Stimulated activated CD4-positive, alpha-beta T cell treated with anti-CD3 and anti-CD28 coated beads, Interleukin-4, amount 100 ng/mL, for 48 hours (primary cell): Measurements from ENCODE around the gene PLXND1.
"Not testable (repeated sequence)": the region's sequence is repeated elsewhere in the genome, so short reads cannot be mapped to it uniquely, and the experiment has no call there.

Experiments used
- DNase-seq, 2 donors: peaks; one replicate each; pipeline ENCODE4 v3.0.0-alpha.2; 2020; ENCODE audit warnings: low read depth in 2 of 2

PLXND1 gene, protein sequence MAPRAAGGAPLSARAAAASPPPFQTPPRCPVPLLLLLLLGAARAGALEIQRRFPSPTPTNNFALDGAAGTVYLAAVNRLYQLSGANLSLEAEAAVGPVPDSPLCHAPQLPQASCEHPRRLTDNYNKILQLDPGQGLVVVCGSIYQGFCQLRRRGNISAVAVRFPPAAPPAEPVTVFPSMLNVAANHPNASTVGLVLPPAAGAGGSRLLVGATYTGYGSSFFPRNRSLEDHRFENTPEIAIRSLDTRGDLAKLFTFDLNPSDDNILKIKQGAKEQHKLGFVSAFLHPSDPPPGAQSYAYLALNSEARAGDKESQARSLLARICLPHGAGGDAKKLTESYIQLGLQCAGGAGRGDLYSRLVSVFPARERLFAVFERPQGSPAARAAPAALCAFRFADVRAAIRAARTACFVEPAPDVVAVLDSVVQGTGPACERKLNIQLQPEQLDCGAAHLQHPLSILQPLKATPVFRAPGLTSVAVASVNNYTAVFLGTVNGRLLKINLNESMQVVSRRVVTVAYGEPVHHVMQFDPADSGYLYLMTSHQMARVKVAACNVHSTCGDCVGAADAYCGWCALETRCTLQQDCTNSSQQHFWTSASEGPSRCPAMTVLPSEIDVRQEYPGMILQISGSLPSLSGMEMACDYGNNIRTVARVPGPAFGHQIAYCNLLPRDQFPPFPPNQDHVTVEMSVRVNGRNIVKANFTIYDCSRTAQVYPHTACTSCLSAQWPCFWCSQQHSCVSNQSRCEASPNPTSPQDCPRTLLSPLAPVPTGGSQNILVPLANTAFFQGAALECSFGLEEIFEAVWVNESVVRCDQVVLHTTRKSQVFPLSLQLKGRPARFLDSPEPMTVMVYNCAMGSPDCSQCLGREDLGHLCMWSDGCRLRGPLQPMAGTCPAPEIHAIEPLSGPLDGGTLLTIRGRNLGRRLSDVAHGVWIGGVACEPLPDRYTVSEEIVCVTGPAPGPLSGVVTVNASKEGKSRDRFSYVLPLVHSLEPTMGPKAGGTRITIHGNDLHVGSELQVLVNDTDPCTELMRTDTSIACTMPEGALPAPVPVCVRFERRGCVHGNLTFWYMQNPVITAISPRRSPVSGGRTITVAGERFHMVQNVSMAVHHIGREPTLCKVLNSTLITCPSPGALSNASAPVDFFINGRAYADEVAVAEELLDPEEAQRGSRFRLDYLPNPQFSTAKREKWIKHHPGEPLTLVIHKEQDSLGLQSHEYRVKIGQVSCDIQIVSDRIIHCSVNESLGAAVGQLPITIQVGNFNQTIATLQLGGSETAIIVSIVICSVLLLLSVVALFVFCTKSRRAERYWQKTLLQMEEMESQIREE (N-terminal part only)

DNA sequence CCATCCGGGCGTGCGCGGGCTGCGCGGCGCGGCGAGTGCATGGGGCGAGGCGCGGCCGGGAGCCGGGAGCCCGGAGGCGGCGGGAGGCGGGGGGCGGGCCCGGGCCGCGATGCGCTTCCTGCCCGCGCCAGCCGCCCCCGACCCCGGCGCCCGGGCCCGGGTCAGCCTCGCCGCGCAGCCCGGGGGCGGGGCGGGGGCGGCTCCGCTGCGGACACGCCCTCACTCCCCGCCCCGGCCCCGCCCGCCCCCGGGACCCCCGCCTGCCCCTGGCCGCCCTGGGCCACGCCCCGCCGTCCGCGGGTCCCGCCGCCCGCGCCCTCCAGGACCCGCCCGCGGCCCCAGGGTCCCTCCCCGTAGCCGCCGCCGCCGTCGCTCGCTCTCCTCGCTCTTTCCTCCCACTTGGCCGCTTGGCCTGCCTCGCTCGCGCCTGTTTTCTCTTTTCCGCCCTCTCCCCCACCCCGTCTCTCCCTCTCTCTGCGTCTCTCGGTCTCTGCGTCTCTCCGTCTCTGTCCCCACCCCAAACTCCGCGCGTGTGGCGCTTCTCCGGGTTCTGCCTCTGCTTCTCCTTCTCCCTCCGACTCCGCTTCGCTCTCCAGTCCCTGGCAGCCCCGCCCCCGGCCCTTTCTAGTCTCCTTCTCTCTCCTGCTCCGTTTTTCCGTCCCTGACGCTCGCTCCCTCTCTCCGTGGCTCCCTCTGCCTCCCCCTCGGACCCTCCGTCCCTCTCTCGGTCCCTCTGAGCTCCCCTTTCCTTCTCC is at the start of gene PLXND1:
PLXND1 (minus strand) TSS at position 41 of the 755 bp plus-strand sequence; CDS start at position 4, 37 bp downstream.
- peak in 1 of 2 donors; percentile 7 for DNase-seq

DNA sequence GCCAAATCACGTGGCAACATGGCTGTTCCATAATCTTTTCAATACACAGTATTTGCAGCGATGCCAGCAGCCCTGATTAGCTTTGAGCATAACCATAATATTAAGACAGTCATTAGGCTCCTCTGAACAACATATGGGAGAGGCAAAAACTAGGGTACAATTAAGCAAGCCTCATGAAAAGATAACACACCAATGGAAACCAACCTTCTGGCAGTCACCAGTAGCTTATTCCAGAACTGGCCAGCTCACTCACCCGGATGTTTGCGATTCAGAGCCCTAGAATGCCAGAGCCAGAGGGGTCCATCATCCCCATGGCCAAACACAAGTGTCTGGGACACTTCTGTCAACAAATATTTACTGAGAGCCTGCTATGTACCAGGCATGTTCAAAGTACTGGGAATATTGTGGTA is 48.8 kb upstream of the PLXND1 start:
- DNase-seq = no peak

DNA sequence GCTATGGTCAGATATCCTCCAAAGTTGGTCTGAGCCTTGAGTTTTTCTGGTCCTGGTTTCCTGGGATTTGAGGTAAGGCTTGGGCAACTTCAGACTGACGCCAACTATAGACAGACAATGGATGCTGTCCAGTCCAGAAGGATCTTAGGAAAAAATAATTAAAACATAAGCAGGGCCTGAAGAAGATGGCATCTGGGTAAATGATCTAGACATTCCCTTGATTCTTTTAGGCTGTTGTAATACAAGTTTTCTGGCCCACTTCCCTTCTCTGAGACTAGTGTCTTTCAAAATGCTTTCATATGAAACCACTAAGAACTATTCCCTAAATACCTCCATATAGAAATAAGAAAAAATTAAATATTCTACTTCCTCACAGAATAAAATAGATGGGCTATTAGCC is 47.7 kb upstream of the PLXND1 start:
- no peak for DNase-seq

DNA sequence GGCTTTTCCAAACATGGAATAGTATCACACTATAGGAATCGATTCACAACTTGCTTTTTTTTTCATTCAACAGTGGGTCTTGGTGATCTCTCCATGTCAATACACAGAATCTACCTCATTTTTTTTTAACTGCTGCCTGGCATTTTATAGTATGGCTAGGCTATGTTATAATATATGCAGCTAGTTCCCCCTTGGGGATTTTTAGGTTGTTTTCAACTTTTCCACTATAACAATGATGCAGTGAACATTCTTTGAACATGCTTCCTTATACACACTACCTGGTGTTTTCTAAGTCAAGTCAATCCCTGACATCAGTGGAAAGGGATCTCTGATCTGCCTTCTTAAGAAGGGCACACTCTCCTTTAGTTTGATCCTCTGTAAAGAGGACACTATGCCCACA is 46.5 kb upstream of the PLXND1 start:
- DNase-seq = no peak

DNA sequence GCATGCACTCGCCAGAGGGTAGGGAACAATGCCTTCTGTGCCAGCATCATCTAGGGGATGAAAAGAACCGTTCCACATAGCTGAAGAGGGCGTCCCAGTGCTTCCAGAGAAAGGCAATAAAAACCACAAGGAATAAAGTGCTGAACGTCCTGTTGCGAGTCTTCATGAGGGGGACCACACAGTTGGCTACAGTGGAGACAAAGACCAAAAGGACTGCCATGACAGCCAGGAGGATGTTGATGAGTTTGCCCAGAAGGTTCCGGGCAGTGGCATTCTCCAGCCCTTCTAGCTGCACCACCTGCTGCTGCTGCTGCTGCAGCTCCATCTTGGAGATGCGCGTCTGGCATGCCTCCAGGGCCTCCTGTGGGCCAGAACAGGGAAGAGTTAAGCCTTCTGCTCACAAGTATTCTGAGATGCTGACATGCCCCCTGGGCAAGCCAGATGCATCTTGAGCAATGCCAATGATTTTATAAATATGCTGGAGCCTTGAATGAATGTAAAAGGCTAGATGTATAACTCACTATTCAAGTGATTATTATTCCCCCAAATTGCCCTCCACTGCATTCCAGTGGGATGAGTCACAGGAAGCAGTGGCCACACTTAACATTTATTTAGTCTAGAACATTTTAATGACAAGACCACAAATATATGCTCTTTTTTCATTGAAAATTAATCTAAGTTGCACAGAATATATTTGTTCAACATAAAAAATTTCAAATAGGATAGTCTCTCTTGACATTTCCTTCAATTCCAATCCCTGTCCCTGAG is 45.1 kb upstream of the PLXND1 start:
- DNase-seq = no peak

DNA sequence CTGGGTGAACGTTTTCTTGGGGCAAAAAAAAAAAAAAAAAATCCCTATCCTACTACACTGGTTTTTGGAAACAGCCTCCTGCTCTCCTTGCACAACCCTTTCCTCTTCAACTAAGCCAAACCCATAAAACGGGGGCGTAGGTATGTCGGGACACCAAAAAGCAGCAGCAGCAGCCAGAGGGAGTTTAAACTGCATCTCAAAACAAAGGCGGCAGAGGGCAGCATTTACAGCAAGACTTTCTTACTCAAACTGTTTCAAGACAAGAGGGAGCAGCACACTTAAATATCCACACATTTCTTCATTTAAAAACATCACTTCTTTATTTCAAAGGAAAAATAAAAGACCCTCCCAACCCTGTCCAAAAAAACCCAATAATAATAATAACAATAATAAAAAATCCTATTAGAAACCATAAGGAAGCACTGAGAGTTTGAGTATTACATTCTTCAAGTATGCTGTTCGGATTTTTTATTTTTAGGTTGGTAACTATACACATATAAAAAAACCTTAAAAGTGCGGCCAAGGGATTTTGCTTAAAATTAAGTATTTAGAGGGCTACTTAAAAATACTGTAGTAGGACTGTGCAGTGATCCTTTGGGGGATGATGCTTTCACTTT is 43.9 kb upstream of the PLXND1 start:
- DNase-seq = peak; percentile 34 to 47

DNA sequence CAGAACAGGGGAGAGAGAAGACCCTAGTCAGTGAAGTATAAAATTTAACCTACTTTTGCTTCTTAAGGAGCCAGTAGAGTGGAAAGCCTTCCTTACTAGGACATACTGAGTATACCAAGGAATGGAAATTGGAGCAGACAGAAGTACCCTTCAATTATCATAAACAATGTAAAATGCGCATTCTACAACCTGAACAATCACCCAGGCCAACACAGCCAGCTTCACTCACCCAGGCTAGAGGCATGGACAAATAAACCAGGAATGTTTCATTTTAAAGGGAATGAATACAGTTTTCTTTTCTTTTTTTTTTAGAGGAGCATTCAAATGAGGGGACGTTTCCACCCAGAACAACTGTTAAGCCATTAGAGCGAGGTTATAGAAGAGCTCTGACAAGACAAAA is 41.9 kb upstream of the PLXND1 start:
- DNase-seq = no peak

DNA sequence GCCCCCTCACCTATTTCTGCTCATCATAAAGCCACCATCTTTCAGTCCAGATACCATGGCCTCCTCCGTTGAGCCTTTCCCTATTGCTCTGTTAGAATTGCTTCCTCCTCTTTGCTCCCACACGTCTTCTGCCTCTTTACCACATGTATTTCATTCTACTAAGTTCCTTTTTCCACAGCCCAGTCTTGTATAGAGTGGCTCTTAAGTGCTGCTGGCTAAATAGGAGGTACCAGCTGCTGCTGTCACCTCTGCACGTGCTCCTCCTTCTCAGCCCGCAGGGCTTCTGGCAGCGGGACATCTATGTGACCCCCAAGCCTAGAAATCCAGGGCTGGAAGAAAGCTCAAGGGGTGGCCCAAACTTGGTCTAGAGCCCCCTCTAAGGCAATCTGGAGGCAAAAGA is 38.8 kb upstream of the PLXND1 start:
- no peak for DNase-seq

DNA sequence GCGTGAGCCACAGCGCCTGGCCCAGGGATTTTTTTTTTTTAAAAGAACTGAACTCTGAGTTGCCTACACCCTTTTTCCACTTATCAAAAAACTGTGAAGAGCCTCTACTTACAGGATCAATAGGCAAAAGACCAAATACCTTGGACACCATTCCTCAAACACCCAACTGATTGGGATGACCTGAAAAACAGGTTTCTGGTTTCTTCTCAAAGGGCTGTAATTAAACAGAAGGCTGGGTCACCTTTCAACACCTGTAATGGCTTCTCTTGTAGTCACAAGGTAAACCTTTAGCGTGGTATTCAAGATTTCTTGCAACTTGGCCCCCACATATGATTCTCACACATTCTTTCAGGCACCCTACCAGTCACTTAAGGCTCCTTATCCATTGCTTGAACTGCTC is 38.4 kb upstream of the PLXND1 start:
- DNase-seq = no peak

DNA sequence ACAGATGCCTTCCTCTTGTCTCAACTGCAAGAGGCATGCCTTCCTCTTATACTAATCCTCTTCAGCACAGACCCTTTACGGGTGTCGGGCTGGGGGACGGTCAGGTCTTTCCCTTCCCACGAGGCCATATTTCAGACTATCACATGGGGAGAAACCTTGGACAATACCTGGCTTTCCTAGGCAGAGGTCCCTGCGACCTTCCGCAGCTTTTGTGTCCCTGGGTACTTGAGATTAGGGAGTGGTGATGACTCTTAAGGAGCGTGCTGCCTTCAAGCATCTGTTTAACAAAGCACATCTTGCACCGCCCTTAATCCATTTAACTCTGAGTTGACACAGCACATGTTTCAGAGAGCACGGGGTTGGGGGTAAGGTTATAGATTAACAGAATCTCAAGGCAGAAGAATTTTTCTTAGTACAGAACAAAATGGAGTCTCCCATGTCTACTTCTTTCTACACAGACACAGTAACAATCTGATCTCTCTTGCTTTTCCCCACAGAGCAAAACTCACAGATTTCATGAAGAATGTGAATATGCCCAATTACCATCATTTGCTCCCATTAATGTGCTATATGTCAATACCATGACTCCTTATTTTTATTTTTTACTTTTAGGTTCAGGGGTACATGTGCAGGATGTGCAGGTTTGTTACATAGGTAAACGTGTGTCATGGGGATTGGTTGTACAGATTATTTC is 35.2 kb upstream of the PLXND1 start:
- DNase-seq = not testable (repeated sequence)

DNA sequence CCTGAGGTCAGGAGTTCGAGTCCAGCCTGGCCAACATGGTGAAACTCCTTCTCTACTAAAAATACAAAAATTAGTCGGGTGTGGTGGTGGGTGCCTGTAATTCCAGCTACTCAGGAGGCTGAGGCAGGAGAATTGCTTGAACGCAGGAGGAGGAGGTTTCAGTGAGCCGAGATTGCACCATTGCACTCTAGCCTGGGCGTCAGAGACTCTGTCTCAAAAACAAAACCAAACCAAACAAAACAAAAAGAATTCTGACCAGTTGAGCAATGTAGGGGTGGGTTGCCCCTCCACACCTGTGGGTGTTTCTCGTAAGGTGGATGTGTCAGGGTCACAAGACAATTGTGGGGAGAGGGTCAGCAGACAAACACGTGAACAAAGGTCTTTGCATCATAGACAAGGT is 34.5 kb upstream of the PLXND1 start:
- not testable (repeated sequence) for DNase-seq

DNA sequence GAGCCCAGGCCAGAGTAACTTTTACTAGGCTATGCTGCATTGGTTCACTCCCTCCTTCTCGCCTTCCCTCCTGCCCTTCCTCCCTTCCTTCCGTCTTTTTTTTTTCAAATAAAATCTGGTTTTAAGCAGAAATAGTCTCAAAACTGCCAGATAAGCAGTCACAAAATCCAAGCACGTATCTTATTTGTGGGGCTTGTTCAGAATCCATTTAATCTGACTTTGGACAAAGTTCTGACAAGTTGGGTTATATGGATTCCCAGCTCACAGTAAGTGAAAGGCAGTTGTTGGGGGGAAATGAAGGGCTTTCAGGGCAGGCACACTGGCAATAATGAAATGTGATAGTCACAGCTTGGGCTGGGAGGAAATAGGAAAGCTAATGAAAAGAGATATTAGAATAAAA is 32.0 kb upstream of the PLXND1 start:
- DNase-seq = no peak

DNA sequence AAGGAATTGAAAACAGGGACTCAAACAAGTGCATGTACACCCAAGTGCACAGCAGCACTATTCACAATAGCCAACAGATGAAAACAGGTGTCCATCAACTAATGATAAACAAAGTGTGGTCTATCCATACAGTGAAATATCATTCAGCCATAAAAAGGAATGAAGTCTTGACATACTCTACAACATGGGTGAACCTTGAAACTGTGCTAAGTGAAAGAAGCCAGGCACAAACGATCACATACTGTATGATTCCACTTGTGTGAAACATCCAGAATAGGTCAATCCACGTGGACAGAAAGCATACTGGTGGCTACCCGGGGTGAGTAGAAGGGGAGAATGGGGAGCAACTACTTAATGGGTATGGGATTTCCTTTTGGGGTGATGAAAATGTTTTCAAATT is 29.6 kb upstream of the PLXND1 start:
- no peak for DNase-seq

DNA sequence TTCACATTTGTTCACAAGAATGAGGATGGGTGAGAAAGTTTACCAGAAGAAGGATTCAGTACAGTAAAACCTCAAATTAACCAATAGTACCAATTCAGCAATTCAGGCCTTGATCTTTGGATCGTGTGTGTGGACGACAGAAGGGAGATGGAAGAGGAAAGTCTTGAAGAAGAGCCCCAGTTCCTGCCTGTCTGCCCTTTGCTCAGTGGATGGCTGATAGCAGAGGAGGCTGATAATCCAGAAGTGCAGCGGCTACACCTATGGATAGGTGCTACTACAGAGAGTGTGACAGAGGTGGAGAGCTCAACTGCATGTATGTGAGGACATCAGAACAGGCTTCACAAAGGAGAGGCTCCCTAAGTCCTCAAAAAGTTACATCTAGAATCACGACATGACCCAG is 29.2 kb upstream of the PLXND1 start:
- no peak for DNase-seq

DNA sequence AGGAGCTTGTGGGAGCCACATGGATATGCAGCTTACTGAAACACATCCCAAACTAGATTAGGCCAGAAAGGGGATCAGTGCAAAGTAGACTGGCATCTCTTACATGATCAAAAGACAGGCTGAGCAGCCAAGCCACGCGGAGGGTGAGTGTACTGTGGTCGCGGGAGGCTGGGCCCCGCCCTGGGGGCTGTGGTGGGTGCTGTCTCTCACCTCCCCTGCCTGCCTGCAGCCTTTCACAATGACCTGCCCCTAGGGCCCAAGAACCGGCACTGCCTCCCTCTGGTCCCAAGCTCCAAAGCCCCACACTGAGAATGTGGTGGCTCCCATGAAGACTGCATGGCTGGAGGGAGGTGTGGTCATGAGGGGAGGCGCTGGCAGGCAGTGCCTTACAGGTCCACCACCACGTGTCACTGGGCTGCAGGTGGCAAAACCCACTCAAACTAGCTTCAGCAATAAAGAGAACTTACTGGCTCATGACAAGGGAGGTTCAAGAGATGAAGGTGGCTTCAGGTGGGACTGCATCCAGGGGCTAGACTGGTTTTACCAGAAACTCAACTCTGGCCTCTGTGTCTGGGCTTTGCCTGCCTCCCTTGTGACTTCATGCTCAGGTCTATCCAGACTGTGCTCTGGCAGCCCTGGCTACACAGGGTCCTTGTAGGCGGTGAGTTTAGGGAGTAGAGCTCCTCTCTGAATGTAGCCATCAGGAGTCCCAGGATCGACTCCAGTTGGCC is 27.4 kb upstream of the PLXND1 start:
- no peak for DNase-seq

DNA sequence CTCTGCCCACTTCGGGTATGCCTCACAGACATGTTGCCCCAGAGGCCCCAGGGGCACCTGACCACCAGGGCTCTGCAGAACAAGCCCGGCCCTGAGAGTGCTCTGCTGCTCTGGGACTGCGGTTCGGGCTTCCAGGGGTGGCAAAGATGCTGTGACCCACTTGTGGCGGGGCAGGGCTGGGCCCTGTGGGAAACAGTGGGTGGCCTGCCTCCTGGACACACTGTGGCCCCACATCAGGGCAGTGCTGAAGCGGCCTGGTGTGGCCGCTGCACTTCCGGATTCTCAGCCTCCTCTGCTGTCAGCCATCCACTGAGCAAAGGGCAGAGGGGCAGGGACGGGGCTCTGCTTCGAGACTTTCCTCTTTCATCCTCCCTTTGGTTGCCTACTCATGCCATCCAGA is 26.5 kb upstream of the PLXND1 start:
- no peak for DNase-seq

DNA sequence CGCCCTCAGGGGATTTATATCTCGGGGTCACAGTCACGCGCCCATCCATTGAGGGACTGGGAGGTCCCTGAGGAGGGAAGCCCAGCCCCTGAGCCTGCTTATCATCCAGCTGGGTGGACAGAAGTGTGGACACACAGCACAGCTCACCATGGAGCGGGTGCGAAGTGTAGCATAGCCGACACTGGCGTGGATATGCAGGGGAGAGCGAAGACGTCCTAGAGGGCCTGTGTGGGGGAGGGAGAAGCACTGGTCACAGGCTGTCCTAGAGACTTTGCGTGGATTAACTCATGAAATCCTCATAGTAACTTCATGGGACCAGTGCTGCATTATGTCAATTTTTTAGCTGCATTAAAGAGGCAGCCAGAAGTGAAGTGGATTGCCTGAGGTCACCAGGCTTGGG is 26.1 kb upstream of the PLXND1 start:
- DNase-seq = no peak

DNA sequence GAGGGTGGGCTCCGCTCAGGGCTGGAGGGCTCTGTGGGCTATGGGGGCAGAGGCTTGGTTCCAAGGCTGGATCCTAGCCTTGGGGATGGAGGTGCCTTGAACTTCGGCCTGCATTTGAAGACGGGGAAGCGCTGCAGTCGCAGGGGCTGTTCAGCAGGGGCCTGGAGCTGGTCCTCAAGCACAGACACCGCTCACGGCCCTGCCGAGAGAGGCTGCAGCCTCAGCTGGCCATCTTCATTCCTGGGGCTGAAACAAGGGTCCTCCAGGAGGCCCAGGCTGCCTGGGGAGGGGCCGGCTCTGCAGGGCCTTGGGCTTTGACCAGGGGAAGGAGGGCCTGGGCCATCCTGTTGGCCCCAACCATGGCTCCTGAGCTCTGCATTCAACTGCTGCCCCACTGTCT is 25.6 kb upstream of the PLXND1 start:
- no peak for DNase-seq

DNA sequence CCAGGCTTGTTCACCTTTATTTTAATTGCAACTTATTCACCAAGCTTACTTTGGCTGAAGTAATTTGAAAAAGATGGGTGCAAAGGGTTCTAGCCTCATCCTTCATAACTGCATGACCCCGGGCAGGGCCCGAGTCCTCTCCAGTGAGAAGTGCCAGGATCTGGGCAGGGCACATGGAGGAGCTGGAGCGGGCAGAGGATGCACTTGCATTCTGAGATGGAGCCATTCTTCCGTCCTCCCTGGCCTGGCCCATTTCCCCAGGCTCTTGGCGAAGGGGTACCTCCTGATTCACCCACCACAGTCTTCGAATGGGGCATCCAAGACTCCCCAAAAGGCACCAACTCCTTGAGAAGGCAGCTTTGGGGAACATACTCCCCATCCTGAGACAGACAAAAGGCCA is 22.5 kb upstream of the PLXND1 start:
- DNase-seq = no peak
